ENCODE measurements around the gene MLN. TPM values are rescaled to one million over a fixed set of nuclear protein-coding genes. Genes with fewer than 3 reads are reported as not detected.

Gene MLN
- total RNA-seq, 1 experiment from 2014 or later = not detected

- BruUV-seq (replicated peaks) = no TSS peak
- Mint-ChIP-seq H3K4me3 (ENCODE audit: unreplicated experiment) (no peak overlapping the region), H3K9me3 (ENCODE audit: unreplicated experiment) (no peaks in the 10 kb centered on the region), H3K27me3 (ENCODE audit: insufficient read depth, unreplicated experiment) (peaks cover 92% of the 10 kb centered on the region), H3K4me1 (ENCODE audit: insufficient read depth, unreplicated experiment) (no peaks in the 10 kb centered on the region), H3K27ac (ENCODE audit: low read depth, unreplicated experiment) (no peak overlapping the region), H3K36me3 (ENCODE audit: insufficient read depth, unreplicated experiment) (peaks cover 5% of the 10 kb centered on the region)
- TF ChIP-seq, protein P1, sequence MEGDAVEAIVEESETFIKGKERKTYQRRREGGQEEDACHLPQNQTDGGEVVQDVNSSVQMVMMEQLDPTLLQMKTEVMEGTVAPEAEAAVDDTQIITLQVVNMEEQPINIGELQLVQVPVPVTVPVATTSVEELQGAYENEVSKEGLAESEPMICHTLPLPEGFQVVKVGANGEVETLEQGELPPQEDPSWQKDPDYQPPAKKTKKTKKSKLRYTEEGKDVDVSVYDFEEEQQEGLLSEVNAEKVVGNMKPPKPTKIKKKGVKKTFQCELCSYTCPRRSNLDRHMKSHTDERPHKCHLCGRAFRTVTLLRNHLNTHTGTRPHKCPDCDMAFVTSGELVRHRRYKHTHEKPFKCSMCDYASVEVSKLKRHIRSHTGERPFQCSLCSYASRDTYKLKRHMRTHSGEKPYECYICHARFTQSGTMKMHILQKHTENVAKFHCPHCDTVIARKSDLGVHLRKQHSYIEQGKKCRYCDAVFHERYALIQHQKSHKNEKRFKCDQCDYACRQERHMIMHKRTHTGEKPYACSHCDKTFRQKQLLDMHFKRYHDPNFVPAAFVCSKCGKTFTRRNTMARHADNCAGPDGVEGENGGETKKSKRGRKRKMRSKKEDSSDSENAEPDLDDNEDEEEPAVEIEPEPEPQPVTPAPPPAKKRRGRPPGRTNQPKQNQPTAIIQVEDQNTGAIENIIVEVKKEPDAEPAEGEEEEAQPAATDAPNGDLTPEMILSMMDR (IDR thresholded peaks at IDR 0.05; ENCODE audit: unreplicated experiment) = no peak
- intact Hi-C loops (cut with micrococcal nuclease) = no loop called here
- no peak for DNase-seq (ENCODE audit: unreplicated experiment)
- ChIA-PET CTCF (no interaction called here), POLR2A (interaction anchor here (2.0 kb wide), 1 partner anchor 22 kb away, joined by 6 read pairs; no protein-coding TSS in a partner anchor)
Observed at GRCh38 chr6:33809594-33809993, 5.8 kb upstream of the MLN start.

- ChIA-PET POLR2A (interaction anchor here (2.0 kb wide), 1 partner anchor 21 kb away, joined by 6 read pairs; no protein-coding TSS in a partner anchor), CTCF (interaction anchor here (0.6 kb wide), 1 partner anchor 1433 kb away, joined by 3 read pairs; no protein-coding TSS in a partner anchor)
- Mint-ChIP-seq H3K9me3 (ENCODE audit: unreplicated experiment) (no peaks in the 10 kb centered on the region), H3K36me3 (ENCODE audit: insufficient read depth, unreplicated experiment) (peaks cover 6% of the 10 kb centered on the region), H3K4me3 (ENCODE audit: unreplicated experiment) (no peak overlapping the region), H3K27me3 (ENCODE audit: insufficient read depth, unreplicated experiment) (peaks cover 91% of the 10 kb centered on the region), H3K4me1 (ENCODE audit: insufficient read depth, unreplicated experiment) (no peaks in the 10 kb centered on the region), H3K27ac (ENCODE audit: low read depth, unreplicated experiment) (no peak overlapping the region)
- intact Hi-C loops (cut with micrococcal nuclease) = no loop called here
- BruUV-seq (replicated peaks) = no TSS peak
- TF ChIP-seq, protein P1 (IDR thresholded peaks at IDR 0.05; ENCODE audit: unreplicated experiment) = no peak
- DNase-seq (ENCODE audit: unreplicated experiment) = no peak
Observed at GRCh38 chr6:33808641-33809180, 4.9 kb upstream of the MLN start.

DNA sequence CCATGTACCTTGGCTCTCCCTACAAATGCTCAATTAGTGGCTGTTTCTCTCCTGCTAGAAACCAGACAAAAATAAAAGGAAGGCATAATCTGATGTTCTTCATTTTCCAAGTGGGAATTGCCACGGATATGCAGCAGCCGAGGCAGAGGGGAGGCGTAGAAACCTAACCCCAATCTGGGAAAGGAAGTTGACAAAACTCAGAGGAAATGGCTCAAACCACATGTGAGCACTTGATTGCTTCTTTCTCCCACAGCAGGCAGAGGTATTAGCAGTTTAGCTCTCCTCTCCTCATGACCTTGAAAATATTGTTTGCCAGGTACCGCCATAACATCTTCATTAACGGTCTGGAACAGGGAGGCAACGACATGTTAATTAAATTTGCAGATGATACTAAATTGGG lies 3.8 kb upstream of the MLN start:
- BruUV-seq (replicated peaks) = no TSS peak
- H3K27me3 Mint-ChIP-seq (ENCODE audit: insufficient read depth, unreplicated experiment) = peaks cover 84% of the 10 kb centered on the region
- no peak for DNase-seq (ENCODE audit: unreplicated experiment)

GRCh38 chr6:33806841-33807240 lies 3.0 kb upstream of the MLN start:
- intact Hi-C loops (cut with micrococcal nuclease) = no loop called here
- DNase-seq (ENCODE audit: unreplicated experiment) = no peak
- ChIA-PET CTCF (interaction anchor here (0.7 to 1.1 kb wide), 2 partner anchors 39 to 45 kb away, joined by 3 to 4 read pairs; no protein-coding TSS in a partner anchor), POLR2A (no interaction called here)
- peaks cover 77% of the 10 kb centered on the region for H3K27me3 Mint-ChIP-seq (ENCODE audit: insufficient read depth, unreplicated experiment)
- H3K36me3 Mint-ChIP-seq (ENCODE audit: insufficient read depth, unreplicated experiment) = peaks cover 6% of the 10 kb centered on the region
- TF ChIP-seq, protein P1 (IDR thresholded peaks at IDR 0.05; ENCODE audit: unreplicated experiment) = no peak
- H3K4me3 Mint-ChIP-seq (ENCODE audit: unreplicated experiment) = no peak overlapping the region
- H3K27ac Mint-ChIP-seq (ENCODE audit: low read depth, unreplicated experiment) = no peak overlapping the region
- H3K4me1 Mint-ChIP-seq (ENCODE audit: insufficient read depth, unreplicated experiment) = no peaks in the 10 kb centered on the region
- no peaks in the 10 kb centered on the region for H3K9me3 Mint-ChIP-seq (ENCODE audit: unreplicated experiment)
- no TSS peak for BruUV-seq (replicated peaks)

More for the DNA sequence above, 3.8 kb upstream of the MLN start:
- Mint-ChIP-seq H3K4me3 (ENCODE audit: unreplicated experiment) (no peak overlapping the region), H3K27ac (ENCODE audit: low read depth, unreplicated experiment) (no peak overlapping the region), H3K9me3 (ENCODE audit: unreplicated experiment) (no peaks in the 10 kb centered on the region), H3K36me3 (ENCODE audit: insufficient read depth, unreplicated experiment) (peaks cover 6% of the 10 kb centered on the region), H3K4me1 (ENCODE audit: insufficient read depth, unreplicated experiment) (no peaks in the 10 kb centered on the region)
- CTCF ChIA-PET = interaction anchor here (0.7 to 1.1 kb wide), 2 partner anchors 44 to 433 kb away, joined by 3 to 4 read pairs; no protein-coding TSS in a partner anchor
- TF ChIP-seq, protein P1 (IDR thresholded peaks at IDR 0.05; ENCODE audit: unreplicated experiment) = no peak
- POLR2A ChIA-PET = interaction anchor here (0.6 kb wide), 1 partner anchor 1135 kb away, joined by 3 read pairs; no protein-coding TSS in a partner anchor
- intact Hi-C loops (cut with micrococcal nuclease) = no loop called here
